Endothelial cell of umbilical vein (primary cell): ENCODE results near the gene FAM193A.

Source experiments
- EZH2 ChIP-seq: IDR thresholded peaks from 2 replicates; pipeline ENCODE4 v1.6.1; 2012; ENCODE audit warnings: borderline replicate concordance, low read depth, mild to moderate bottlenecking, moderate library complexity, low read length, inconsistent platforms; ENCODE audit not compliant: severe bottlenecking
- FOS ChIP-seq: IDR thresholded peaks from 2 replicates; pipeline ENCODE4 v1.6.1; 2011; ENCODE audit warnings: mild to moderate bottlenecking, low read length, moderate library complexity, borderline replicate concordance; ENCODE audit not compliant: insufficient read depth
- GATA2 ChIP-seq: IDR thresholded peaks from 2 replicates; pipeline ENCODE4 v1.7.0; 2011; ENCODE audit warnings: low read depth, mild to moderate bottlenecking, moderate library complexity, mixed read lengths, low read length; ENCODE audit not compliant: insufficient read length, insufficient read depth
- JUN ChIP-seq: IDR thresholded peaks from 2 replicates; pipeline ENCODE4 v1.6.1; 2011; ENCODE audit warnings: borderline replicate concordance, low read depth; ENCODE audit not compliant: insufficient read length, insufficient read depth
- MYC ChIP-seq: IDR thresholded peaks from one replicate; pipeline ENCODE4 v1.6.1; 2011; ENCODE audit warnings: mild to moderate bottlenecking, low read depth, low read length
- POLR2A ChIP-seq: IDR thresholded peaks from 2 replicates; pipeline ENCODE4 v1.6.1; 2012; ENCODE audit warnings: low read depth, mild to moderate bottlenecking, control low read depth, low read length
- POLR2AphosphoS5 ChIP-seq: IDR thresholded peaks from 2 replicates; pipeline ENCODE4 v1.6.1; 2012; ENCODE audit warnings: low read depth, mild to moderate bottlenecking, control low read depth, low read length, moderate library complexity; ENCODE audit not compliant: insufficient read depth
- TF ChIP-seq, protein P1 (sequence below), 2 donors: IDR thresholded peaks; 1 replicate in 1 of 2; 2 replicates in 1 of 2; pipeline ENCODE4 v1.5.1; 2011; ENCODE audit warnings: low read length in 2 of 2, mild to moderate bottlenecking in 2 of 2, moderate library complexity in 2 of 2, control low read depth in 1 of 2, inconsistent platforms in 1 of 2, low read depth in 1 of 2; ENCODE audit not compliant: insufficient read depth in 1 of 2; ENCODE audit errors: extremely low read depth in 1 of 2
- TF ChIP-seq, protein P2 (sequence below): IDR thresholded peaks from 2 replicates; pipeline ENCODE4 v1.6.1; 2011; ENCODE audit not compliant: insufficient read depth, insufficient read length

DNA sequence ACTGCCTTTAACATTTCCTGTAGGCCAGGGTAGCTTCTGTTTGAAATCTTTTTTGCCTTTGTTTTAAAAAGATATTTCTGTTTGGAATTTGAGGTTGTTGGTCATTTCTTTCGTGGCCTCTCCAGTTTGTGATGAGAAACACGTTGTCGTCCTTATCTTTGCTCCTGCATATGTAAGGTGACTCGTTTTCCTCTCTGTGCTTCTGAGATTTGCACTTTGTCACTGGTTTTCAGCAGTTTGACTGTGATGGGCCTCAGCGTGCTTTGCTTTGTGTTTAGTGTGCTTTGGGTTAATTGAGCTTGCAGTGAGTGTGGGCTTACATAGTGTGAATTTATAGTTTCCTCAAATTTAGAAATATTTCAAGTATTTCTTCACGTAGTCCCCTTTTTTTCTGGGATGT is 81.5 kb downstream of the FAM193A start:
- TF ChIP-seq, protein P1, sequence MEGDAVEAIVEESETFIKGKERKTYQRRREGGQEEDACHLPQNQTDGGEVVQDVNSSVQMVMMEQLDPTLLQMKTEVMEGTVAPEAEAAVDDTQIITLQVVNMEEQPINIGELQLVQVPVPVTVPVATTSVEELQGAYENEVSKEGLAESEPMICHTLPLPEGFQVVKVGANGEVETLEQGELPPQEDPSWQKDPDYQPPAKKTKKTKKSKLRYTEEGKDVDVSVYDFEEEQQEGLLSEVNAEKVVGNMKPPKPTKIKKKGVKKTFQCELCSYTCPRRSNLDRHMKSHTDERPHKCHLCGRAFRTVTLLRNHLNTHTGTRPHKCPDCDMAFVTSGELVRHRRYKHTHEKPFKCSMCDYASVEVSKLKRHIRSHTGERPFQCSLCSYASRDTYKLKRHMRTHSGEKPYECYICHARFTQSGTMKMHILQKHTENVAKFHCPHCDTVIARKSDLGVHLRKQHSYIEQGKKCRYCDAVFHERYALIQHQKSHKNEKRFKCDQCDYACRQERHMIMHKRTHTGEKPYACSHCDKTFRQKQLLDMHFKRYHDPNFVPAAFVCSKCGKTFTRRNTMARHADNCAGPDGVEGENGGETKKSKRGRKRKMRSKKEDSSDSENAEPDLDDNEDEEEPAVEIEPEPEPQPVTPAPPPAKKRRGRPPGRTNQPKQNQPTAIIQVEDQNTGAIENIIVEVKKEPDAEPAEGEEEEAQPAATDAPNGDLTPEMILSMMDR (IDR thresholded peaks at IDR 0.05; ENCODE audit: extremely low read depth in 1 of 2, insufficient read depth in 1 of 2, low read depth in 1 of 2, low read length in 2 of 2): no peak
- TF ChIP-seq POLR2AphosphoS5: no peak
- no peak for TF ChIP-seq POLR2A
- TF ChIP-seq MYC: no peak
- no peak for TF ChIP-seq GATA2
- TF ChIP-seq EZH2: no peak
- TF ChIP-seq, protein P2, sequence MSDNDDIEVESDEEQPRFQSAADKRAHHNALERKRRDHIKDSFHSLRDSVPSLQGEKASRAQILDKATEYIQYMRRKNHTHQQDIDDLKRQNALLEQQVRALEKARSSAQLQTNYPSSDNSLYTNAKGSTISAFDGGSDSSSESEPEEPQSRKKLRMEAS: no peak
- TF ChIP-seq JUN: no peak
- no peak for TF ChIP-seq FOS
